HG03060 (cell line): ENCODE measurements around the gene SPATA24.
"Not testable (repeated sequence)": the region's sequence is repeated elsewhere in the genome, so short reads cannot be mapped to it uniquely, and the experiment has no call there.

Experiments
- ATAC-seq: cut with Tn5 transposase; IDR thresholded peaks from one replicate; pipeline ENCODE4 v1.9.1; 2021; ENCODE audit warnings: low read depth, moderate number of reproducible peaks; ENCODE audit not compliant: unreplicated experiment

Gene SPATA24, protein sequence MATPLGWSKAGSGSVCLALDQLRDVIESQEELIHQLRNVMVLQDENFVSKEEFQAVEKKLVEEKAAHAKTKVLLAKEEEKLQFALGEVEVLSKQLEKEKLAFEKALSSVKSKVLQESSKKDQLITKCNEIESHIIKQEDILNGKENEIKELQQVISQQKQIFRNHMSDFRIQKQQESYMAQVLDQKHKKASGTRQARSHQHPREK

DNA sequence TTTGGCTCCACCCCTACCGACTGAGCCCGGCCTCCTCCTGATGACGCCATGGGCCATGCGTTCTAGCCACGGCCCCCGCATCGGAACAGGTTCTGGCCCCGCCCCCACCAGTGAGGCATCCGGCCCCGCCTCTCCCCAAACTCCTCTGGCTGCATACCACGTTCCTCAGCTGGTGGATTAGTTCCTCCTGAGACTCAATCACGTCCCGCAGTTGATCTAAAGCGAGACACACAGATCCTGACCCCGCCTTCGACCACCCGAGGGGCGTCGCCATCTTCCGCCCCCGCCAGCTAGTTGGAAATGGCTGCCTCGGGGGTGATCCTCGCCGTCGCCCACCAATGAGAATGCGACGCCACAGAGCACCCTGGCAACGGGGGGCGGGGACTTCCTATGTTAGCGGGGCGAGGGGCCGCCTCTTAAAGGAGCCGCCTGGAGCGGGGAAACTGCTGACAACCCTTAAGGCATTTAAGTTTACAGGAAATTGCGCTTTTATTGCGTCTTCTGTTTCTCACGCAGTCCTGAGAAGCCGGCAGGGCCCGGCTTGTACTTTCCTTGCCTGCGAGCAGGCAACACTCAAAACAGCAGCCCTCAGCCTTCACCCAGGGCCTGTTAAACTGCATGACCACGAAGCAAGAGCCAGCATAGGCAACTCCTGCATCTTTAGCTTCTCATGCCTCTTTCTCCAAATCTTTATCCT lies at the start of gene SPATA24:
SPATA24 (minus strand) TSS at position 303 of the 697 bp plus-strand sequence; CDS start at position 274, 29 bp downstream.
- peak; percentile 59 for ATAC-seq

DNA sequence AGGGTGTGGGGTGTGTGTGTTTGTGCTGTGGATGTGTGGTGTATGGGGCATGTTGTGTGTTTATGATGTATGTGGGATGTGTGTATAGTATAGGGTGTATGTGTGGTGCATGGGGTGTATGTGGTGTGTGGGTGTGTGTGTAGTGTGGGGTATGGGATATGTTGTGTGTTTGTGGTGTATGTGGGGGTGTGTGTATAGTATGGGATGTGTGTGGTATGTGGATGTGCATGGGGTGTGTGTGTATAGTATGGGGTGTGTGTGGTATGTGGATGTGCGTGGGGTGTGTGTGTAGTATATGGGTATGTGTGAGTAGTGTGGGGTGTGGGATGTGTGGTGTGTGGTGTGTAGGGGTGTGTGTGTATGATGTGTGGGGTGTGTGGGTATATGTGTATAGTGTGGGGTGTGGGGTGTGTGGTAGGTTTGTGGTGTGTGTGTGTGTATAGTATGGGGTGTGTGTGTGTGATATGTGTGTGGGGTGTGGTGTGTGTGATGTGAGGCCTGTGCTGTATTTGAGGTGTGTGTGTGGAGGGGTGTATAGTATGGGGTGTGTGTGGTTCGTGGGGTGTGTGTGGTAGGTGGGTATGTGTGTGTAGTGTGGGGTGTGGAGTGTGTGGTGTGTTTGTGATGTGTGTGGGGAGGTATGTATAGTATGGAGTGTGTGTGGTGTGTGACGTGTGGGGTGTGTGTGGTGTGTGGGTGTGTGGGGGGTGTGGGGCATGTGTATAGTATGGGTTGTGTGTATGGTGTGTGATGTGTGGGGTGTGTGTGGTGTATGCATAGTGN lies 48.2 kb upstream of the SPATA24 start:
- ATAC-seq, result no peak

DNA sequence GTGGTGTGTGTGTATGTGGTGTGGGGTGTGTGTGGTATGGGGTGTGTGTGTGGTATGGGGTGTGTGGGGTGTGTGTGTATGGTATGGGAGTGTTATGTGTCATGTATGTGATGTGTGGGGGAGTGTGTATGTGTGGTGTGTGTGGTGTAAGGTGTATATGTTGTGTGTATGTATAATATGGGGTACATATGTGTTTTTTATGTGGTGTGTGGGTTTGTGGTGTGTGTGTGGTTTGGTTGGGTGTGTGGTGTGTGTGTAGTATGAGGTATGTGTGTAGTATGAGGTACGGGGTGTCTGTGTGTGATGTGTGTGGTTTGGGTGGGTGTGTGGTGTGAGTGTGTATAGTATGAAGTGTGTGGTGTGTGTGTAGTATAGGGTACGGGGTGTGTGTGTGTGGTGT lies 47.3 kb upstream of the SPATA24 start:
- ATAC-seq, result no peak

DNA sequence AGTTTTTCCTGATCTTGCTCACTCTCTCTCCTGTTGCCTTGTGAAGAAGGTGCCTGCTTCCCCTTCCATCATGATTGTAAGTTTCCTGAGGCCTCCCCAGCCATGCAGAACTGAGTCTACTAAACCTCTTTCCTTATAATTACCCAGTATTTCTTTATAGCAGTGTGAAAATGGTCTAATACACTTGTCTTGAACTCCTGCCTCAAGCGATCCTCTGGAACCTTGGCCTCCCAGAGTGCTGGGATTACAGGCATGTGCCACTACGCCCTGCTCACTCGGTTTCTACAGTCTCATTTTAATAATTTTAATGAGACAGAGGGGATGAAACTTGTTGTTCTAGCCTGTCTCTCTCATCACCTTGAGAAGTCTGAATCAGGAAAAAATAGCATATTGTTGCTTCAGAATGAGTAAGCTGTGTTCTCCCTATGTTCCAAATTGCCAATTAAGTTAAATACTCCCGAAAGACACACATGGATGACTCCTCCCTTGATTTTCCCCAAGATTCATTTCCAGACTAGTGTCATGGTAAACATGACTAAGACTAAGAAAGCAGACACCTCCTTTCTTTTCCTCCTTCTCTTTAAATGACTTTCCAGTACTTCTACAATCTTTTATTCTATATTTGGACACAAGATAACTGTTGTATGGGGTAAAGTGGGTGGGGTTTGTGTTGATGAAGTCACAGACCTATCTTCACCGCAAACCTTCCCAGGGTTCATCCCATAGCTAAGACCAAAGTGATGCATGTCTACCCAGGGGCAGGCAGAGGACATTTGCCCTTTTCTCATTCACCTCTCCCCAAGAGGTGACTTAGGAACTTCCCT lies 43.3 kb upstream of the SPATA24 start:
- no peak for ATAC-seq

DNA sequence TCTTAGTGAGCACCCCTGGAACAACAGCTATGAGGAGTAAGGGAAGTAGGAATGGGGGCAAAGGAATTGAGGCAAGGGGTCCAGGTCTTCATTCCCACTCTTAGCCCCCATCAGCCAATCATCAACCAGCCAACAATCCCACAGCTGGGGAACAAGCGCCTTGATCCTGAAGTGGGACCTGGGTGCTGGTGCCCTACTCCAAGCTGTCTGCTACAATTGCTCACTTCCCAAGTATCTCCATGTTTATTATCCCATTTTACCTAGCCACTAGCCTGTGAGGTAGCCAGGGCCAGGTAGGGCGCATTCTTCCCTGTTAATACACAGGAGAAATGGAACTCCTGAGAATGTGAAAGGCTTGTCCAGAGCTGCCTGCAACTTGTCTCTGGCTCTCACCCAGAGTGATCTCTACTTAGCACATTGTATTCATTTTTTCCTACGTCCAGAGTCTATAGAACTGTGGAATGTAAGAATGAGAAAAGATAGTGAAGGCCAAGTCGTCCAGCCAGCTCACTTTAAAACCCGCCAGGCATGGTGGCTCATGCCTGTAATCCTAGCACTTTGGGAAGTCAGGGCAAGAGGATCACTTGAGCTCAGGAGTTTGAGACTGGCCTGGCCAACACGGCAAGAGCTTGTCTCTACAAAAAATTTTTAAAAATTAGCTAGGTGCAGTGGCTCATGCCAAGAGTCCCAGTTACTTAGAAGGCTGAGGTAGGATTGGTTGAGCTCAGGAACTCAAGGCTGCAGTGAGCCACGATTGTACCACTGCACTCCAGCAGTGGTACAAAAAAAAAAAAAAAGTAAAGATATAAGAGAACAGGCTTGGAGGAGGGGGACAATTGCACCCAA lies 41.7 kb upstream of the SPATA24 start:
- ATAC-seq, result no peak

DNA sequence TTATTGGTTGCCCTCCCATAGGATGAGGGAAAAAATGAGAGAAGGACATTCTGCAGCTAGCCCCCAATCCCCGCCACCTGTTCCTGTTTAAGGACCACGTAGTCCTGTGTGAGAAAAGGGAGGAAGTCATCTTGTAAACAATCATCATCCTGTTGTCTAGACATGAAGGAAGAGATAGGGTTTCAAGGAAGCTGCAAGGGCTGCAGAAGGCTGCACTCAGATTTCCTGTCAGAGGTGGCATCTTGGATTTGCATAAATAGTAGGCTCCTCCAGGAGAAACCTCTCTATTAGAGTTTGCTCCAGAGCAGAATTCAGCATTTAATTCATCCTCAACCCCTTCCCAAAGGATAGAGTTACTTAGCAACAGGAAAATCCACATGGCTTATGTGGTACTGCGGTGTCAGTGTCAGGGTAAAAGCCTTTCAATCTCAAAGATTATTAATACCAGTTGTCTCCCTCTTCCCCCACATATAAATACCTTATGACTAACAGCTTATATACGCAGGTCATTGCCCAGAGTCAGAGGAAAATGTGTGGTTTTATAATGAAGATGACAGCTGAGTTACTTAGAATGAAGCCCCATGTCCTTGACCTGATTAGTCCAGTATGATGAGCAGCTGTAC lies 40.1 kb upstream of the SPATA24 start:
- ATAC-seq, result no peak

DNA sequence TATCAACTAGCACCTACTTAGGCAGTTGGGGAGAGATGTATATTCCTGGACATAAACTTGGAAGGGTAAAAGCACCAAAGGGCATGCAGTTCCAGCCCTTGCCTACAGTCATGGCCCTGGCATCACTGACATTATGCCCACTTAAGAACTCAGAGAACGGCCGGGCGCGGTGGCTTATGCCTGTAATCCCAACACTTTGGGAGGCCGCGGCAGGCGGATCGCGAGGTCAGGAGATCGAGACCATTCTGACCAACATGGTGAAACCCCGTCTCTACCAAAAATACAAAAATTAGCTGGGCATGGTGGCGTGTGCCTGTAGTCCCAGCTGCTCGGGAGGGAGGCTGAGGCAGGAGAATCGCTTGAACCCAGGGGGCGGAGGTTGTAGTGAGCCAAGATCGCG lies 36.5 kb upstream of the SPATA24 start:
- ATAC-seq, result not testable (repeated sequence)

DNA sequence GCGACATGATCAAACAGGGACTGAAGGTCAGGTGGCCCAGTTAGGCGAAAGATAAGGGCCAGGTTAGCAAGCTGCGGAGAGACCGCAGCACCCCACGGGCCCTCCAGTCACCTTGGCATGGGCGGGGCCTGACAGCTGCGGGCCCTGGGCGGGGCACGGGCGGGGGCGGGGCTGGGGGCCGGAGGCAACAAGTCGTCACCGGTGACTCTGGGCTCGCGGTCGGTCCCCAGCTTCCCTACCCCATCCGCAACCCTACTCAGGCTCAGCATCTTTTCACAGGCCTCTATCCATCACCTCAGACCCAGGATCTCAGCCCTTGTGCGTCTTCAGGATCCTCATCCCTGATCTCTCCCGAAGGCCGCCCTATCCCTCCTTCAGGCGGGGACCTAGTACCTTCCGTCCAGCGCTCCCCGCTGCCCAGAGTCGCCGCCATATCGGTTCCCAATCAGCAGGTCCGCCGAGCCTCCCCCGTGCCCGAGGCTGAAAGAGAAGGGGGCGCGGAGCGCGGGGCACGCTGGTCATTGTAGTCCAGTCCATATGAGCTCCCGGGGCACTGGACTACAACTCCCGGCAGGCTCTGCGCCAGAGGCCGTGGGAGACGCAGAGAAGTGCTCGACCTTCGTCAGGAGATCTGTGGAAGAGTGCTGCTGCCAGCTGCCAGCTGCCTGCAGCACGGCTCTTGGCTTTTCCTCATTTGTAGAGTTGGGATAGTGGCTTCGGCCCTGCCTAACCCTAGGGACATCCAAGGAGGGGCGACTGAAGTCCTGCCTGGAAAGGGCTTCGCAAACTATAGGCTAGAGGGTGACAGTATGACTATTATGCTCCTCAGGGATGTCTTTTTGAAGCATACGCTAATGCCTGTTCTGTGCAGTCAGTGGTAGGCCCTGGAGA lies 35.4 kb upstream of the SPATA24 start, which contains the start of gene DNAJC18:
DNAJC18 (minus strand) TSS at position 513 of the 891 bp plus-strand sequence; CDS start at position 433, 80 bp downstream.
- peak; percentile 52 for ATAC-seq

DNA sequence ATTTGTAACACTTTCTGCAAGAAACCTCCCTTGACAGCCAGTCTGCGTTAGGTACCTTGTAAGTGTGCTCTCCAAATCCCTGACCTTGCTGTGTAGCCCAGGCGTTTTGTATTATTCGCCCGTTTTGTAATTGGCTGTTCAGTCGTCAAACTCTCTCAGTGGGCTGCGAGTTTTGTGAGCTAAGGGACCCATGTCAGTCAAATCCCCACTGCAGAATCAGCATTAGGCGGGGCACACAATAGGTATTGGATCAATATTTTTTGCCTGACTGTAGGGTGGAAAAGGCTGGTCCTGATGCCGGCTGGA lies 34.8 kb upstream of the SPATA24 start:
- no peak for ATAC-seq

DNA sequence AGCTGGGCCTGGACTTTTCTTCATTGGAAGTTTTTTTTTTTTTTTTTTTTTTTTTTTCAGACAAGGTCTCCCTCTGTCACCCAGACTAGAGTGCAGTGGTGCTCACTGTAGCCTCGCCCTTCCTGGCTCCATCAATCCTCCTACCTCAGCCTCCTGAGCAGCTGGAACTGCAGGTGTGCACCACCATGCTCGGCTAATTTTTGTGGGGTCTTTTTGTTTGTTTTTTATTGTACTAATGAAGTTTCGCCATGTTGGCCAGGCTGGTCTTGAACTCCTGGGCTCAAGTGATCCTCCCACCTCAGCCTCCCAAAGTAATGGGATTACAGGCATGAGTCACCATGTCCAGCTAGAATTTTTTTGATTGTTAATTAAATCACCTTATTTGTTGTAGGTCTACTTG lies 31.8 kb upstream of the SPATA24 start:
- ATAC-seq, result no peak

DNA sequence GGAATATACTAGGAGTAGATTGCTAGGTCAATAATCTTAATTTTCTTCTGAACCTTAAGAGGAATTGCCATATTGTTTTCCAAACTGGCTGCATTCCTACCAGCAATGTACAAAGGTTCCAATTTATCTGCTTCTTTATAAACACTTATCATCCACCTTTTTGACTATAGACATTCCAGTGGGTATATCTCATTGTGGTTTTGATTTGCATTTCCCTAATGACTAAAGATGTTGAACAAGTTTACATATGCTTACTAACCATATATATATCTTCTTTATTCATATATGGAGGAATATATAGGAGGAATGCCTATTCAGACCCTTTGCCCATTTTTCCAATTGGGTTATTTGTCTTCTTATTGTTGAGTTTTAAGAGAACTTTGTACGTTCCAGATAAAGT lies 27.8 kb upstream of the SPATA24 start:
- ATAC-seq, result no peak

DNA sequence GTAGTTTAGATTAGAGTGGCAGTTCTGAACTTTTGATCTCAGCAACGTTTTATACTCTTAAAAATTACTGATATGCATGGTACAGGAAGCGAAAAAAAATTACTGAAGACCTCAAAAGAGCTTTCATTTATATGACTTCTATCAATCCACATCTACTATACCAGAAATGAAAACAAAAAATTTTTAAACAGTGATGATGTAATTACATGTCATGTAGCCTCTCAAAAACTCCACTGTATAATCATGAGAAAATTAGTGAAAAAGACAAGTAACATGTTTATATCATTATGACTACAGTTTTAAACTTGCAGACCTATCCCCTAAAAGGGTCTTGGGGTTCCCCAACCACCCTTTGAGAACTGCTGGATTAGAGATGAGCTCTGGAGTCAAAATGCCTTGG lies 26.1 kb upstream of the SPATA24 start:
- ATAC-seq, result no peak

DNA sequence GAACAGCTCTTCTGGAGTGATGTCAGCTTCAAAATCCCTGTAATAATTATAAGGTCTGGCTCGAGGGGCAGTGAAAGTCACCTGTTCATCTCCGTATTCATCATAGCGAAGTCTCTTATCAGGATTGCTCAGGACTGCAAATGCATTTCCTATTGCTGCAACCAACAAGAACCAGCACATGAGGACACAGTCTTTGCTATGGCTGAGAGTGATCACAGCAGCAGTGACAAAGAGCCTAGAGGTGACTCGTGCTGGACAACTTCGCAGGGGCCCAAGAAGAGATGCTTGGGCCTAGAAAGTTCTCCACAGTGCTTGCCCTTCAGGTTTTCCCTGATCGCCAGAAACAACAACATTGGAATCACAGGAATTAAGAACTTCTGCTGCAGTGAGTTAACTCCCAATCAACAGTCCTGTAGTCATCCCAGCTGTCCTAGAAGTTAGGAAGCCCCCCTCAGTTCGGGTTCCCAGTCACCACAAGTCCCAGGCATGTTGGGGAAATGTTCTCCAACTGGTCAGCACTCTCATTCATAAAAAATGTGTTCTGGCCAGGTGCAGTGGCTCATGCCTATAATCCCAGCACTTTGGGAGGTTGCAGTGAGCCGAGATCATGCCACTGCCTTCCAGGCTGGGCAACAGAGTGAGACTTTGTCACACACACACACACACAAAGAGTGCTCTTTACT lies 22.5 kb upstream of the SPATA24 start:
- ATAC-seq, result no peak

DNA sequence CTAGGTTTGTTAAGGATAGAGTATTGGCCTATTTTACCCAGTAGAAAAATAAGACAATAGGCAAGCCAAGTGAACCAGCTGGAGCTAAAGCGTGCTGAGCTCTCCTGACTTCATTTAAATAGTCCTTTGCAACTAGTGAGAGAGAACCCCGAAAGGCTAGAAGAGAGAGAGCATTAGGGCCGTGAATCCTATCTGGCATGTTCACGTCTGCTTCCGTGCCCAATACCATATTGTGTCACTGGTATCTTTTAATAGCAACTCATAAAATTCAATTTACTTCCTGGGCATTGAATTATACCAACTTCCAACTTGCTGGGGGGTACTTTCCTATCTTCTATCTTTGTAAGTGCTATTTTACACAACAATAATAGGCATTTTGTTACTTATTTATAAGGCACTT lies 21.6 kb upstream of the SPATA24 start:
- no peak for ATAC-seq

DNA sequence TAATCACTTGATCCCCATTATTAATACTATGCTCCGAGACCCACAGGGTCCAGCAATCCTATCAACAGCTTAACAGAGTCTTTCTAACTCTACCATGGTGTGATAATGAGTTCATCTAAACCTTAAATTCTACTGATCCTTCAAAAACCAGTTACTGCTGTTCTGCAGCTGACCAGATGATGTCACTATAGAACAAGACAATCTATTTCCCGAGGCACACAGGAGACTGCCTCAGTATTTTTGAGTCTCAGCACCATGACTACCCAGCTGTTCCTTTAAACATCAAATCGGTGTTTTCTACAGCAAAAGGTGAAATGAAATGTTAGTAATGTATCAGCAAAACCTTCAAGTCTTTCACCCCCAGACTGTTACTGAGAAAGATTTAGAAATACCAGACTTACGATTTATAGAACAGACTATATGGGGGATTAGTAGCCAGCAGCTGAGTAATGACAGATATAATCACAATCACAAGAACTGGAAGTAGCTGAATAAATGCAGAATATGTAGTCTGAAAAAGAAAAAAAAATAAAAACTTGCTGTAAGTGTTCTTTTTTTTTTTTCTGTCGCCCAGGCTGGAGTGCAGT lies 18.5 kb upstream of the SPATA24 start:
- ATAC-seq, result no peak

DNA sequence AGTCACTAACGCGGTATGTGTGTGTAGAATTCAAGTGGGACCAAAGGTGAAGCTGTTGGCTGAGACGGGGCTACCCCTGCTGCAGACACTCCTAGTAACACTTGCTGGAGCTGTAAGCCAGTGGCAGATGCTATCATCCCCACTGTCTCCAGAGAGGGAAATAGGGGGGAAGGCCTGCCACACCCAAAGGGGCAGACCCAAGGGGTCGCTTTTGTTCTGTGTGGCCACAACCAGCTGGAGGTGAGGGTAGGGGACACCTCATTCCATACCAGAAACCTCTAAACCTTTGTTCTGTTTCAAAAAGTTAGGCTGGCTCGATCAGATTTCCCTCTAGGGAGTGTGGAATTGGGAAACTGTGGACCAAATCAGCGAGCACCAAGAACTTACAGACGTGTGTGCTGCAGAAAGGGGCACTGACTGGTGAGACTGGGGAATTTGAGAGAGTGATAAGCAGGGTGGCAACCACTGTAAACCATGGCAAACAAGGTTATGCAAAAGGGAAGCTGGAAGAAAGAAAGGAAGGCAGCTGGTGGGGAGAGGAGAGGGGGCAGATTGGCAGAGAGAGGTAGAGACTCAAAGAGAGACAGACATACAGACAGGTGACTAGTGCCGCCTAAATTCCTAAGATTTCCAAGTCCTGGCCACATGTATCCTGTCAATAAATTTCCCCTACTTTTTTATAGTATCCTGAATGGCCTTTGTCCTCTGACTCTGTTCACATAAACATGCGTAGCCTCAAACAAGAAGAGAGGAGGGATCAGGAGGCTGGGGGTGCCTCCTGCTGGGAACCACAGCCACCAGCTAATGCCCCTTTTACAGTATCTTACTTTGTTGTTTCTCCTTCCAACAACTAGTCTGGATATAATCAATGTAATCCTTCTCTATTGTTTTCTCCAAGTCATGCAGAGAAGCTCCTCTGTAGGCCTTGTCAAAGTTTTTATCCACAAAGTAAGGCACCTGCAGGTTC lies 15.6 kb upstream of the SPATA24 start:
- ATAC-seq, result no peak
